HCT116 (cell line): ENCODE results near the gene SCCPDH.

Experiments used
- CEBPB ChIP-seq: IDR thresholded peaks from 2 replicates; pipeline ENCODE4 v1.6.1; 2012; ENCODE audit warnings: low read depth
- EGR1 ChIP-seq: IDR thresholded peaks from 2 replicates; pipeline ENCODE4 v1.6.1; 2012; ENCODE audit warnings: low read depth
- EZH2 ChIP-seq: fragments of 200-600 bp; sonication (generic); IDR thresholded peaks from 2 replicates; pipeline ENCODE4 v1.6.1; 2017; ENCODE audit warnings: antibody characterized with exemption, mixed run types
- FOSL1 ChIP-seq: IDR thresholded peaks from 2 replicates; pipeline ENCODE4 v1.6.1; 2012; ENCODE audit warnings: low read depth
- JUND ChIP-seq: IDR thresholded peaks from 2 replicates; pipeline ENCODE4 v1.6.1; 2012
- POLR2A ChIP-seq: IDR thresholded peaks from 2 replicates; pipeline ENCODE4 v1.7.0; 2011; ENCODE audit warnings: borderline replicate concordance; ENCODE audit not compliant: insufficient read depth, insufficient read length; ENCODE audit errors: extremely low read depth
- POLR2AphosphoS5 ChIP-seq: IDR thresholded peaks from 2 replicates; pipeline ENCODE4 v1.6.1; 2011; ENCODE audit warnings: mild to moderate bottlenecking, low read depth, low read length, moderate library complexity
- SRF ChIP-seq: IDR thresholded peaks from 2 replicates; pipeline ENCODE4 v1.6.1; 2012; ENCODE audit warnings: low read depth
- YY1 ChIP-seq: IDR thresholded peaks from 2 replicates; pipeline ENCODE4 v1.6.1; 2011; ENCODE audit warnings: low read length, low read depth, moderate library complexity, mild to moderate bottlenecking; ENCODE audit not compliant: insufficient replicate concordance; ENCODE audit errors: extremely low read depth
- ZNF274 ChIP-seq: fragments of 200-500 bp; sonication (Bioruptor generic); IDR thresholded peaks from 2 replicates; pipeline ENCODE4 v1.6.1; 2014; ENCODE audit warnings: mild to moderate bottlenecking, low read depth, low read length, inconsistent platforms
- TF ChIP-seq, protein P1 (sequence below), 3 experiments: fragments of 200-600 bp in 1 of 3; sonication (generic) in 1 of 3; IDR thresholded peaks in 2 of 3; conservative IDR thresholded peaks in 1 of 3; 2 replicates each; pipeline ENCODE4 v1.5.1; 2012 to 2017; ENCODE audit warnings: low read depth in 2 of 3, low read length in 2 of 3, antibody characterized with exemption in 1 of 3, borderline replicate concordance in 1 of 3, control low read depth in 1 of 3, mild to moderate bottlenecking in 1 of 3, mixed read lengths in 1 of 3, mixed run types in 1 of 3, moderate library complexity in 1 of 3; ENCODE audit not compliant: insufficient read depth in 1 of 3
- TF ChIP-seq, protein P2 (sequence below): IDR thresholded peaks from 2 replicates; pipeline ENCODE4 v1.6.1; 2012

DNA sequence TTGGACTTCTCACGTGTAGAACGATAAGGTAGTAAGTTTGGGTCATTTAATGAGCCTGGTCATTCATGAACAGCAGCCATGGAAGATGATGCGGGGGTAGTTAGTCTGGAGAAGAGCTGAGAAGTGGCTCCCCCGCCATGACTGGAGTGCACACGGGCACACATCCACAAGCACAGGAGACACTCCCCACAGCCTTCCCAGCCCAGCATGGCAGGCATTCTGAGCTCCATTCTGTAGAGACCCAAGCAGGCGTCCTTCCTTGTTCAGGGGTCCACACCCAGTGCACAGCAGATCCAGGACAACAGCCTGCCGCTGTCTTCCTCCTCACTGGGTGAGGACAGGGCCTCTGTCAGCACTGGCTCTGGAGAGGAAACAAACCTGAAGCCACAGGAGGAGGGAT, 57.0 kb downstream of the SCCPDH start:
- TF ChIP-seq, protein P1, sequence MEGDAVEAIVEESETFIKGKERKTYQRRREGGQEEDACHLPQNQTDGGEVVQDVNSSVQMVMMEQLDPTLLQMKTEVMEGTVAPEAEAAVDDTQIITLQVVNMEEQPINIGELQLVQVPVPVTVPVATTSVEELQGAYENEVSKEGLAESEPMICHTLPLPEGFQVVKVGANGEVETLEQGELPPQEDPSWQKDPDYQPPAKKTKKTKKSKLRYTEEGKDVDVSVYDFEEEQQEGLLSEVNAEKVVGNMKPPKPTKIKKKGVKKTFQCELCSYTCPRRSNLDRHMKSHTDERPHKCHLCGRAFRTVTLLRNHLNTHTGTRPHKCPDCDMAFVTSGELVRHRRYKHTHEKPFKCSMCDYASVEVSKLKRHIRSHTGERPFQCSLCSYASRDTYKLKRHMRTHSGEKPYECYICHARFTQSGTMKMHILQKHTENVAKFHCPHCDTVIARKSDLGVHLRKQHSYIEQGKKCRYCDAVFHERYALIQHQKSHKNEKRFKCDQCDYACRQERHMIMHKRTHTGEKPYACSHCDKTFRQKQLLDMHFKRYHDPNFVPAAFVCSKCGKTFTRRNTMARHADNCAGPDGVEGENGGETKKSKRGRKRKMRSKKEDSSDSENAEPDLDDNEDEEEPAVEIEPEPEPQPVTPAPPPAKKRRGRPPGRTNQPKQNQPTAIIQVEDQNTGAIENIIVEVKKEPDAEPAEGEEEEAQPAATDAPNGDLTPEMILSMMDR (IDR thresholded peaks at IDR 0.05 in 2 of 3, conservative IDR thresholded peaks at IDR 0.05 in 1 of 3; ENCODE audit: borderline replicate concordance in 1 of 3, insufficient read depth in 1 of 3, low read depth in 2 of 3, low read length in 2 of 3): no peak
- TF ChIP-seq JUND: no peak
- TF ChIP-seq POLR2A: no peak
- no peak for TF ChIP-seq POLR2AphosphoS5
- TF ChIP-seq EZH2: no peak
- no peak for TF ChIP-seq ZNF274
- no peak for TF ChIP-seq EGR1
- TF ChIP-seq, protein P2, sequence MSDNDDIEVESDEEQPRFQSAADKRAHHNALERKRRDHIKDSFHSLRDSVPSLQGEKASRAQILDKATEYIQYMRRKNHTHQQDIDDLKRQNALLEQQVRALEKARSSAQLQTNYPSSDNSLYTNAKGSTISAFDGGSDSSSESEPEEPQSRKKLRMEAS: no peak
- no peak for TF ChIP-seq YY1
- no peak for TF ChIP-seq FOSL1
- no peak for TF ChIP-seq CEBPB
- no peak for TF ChIP-seq SRF
